ENCODE measurements around the gene TMEM145. TPM values are rescaled to one million over a fixed set of nuclear protein-coding genes. Genes with fewer than 3 reads are reported as not detected.

TMEM145 gene
- total RNA-seq, 1 donor from 2014 or later, result 0.26 TPM

DNA sequence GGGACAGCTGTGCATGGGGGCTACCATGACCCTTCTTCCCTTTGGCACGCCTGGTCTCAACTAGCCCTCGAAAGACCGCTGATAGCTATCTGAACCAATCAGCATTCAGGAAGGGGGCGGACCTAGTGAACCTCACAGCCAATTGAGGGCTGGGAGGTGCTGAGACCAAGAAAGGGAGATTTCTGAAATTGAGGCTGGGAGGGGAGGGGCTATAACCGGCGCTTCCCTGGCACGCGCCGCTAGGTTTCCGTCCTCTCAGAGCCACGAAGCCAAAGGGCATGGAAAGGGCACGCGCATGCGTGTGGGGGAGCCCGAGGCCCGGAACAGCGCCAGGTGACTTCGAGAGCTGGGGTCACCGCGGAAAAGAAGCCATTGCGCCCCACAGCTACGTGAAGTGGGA, 6.5 kb upstream of the TMEM145 start:
- TF ChIP-seq, protein P1, sequence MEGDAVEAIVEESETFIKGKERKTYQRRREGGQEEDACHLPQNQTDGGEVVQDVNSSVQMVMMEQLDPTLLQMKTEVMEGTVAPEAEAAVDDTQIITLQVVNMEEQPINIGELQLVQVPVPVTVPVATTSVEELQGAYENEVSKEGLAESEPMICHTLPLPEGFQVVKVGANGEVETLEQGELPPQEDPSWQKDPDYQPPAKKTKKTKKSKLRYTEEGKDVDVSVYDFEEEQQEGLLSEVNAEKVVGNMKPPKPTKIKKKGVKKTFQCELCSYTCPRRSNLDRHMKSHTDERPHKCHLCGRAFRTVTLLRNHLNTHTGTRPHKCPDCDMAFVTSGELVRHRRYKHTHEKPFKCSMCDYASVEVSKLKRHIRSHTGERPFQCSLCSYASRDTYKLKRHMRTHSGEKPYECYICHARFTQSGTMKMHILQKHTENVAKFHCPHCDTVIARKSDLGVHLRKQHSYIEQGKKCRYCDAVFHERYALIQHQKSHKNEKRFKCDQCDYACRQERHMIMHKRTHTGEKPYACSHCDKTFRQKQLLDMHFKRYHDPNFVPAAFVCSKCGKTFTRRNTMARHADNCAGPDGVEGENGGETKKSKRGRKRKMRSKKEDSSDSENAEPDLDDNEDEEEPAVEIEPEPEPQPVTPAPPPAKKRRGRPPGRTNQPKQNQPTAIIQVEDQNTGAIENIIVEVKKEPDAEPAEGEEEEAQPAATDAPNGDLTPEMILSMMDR (IDR thresholded peaks at IDR 0.05; ENCODE audit: insufficient read depth, low read length, severe bottlenecking), result no peak
- Histone ChIP-seq H3K4me3 (ENCODE audit: low read depth, low read length) (no peak overlapping the region), H3K27me3 (ENCODE audit: control insufficient read depth, insufficient read depth, low read length) (no peaks in the 10 kb centered on the region), H3K36me3 (ENCODE audit: control insufficient read depth, insufficient read depth, low read length) (no peaks in the 10 kb centered on the region)
- DNase-seq (ENCODE audit: low read depth) (no peak), FAIRE-seq (no peak)

- FAIRE-seq (no peak), DNase-seq (ENCODE audit: low read depth) (no peak)
- H3K36me3 ChIP-seq (ENCODE audit: control insufficient read depth, insufficient read depth, low read length), result no peaks in the 10 kb centered on the region
These were observed 3.4 kb upstream of the TMEM145 start for GRCh38 chr19:42309686-42310085.

DNA sequence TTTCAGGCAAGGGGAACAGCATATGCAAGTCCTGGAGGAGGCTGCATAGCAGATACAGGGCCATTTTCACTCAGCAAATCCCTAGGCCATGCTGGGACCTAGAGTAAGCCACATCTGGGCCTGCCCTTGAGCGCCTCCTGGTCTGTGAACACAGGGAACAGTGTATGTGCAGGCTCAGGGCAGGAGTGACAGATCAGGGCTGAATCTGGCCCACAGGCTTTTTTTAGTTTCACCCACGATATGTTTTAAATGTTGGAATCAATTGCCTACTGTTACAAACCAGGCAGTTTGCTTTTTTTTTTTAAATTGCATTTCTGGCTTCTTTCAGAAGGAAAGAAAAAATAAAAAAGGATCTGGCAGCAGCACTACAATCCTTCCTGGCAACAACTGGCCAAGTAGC, 1.5 kb upstream of the TMEM145 start:
- no peak overlapping the region for H3K4me3 ChIP-seq (ENCODE audit: low read depth, low read length)
- no peak for DNase-seq (ENCODE audit: low read depth)
- TF ChIP-seq, protein P1 (IDR thresholded peaks at IDR 0.05; ENCODE audit: insufficient read depth, low read length, severe bottlenecking), result peak; percentile 9
- H3K27me3 ChIP-seq (ENCODE audit: control insufficient read depth, insufficient read depth, low read length), result peaks cover 9% of the 10 kb centered on the region
- no peaks in the 10 kb centered on the region for H3K36me3 ChIP-seq (ENCODE audit: control insufficient read depth, insufficient read depth, low read length)
- no peak for FAIRE-seq

More at GRCh38 chr19:42309686-42310085, 3.4 kb upstream of the TMEM145 start:
- peaks cover 8% of the 10 kb centered on the region for H3K27me3 ChIP-seq (ENCODE audit: control insufficient read depth, insufficient read depth, low read length)
- TF ChIP-seq, protein P1 (IDR thresholded peaks at IDR 0.05; ENCODE audit: insufficient read depth, low read length, severe bottlenecking), result no peak
- H3K4me3 ChIP-seq (ENCODE audit: low read depth, low read length), result no peak overlapping the region

DNA sequence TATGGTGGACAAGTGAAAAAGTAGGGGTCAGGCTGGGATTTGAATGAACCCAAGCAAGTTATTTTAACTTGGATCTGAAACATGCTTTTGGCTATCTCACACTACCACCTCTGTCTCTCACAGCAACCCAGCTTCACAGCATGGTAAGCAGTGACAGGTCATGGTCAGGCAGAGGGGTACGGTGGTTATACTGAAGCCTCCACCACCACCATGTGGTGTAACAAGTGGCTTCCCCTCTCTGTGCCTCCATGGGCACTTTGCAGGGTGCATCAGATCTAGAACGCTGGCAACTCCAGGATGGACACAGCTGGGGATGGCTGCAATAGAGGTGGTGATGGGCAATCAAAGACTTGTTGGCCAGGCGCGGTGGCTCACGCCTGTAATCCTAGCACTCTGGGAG, 739 bp upstream of the TMEM145 start:
- Histone ChIP-seq H3K4me3 (ENCODE audit: low read depth, low read length) (no peak overlapping the region), H3K27me3 (ENCODE audit: control insufficient read depth, insufficient read depth, low read length) (peaks cover 9% of the 10 kb centered on the region), H3K36me3 (ENCODE audit: control insufficient read depth, insufficient read depth, low read length) (no peaks in the 10 kb centered on the region)
- no peak for DNase-seq (ENCODE audit: low read depth)
- TF ChIP-seq, protein P1 (IDR thresholded peaks at IDR 0.05; ENCODE audit: insufficient read depth, low read length, severe bottlenecking), result no peak
- peak; percentile 60 for FAIRE-seq

DNA sequence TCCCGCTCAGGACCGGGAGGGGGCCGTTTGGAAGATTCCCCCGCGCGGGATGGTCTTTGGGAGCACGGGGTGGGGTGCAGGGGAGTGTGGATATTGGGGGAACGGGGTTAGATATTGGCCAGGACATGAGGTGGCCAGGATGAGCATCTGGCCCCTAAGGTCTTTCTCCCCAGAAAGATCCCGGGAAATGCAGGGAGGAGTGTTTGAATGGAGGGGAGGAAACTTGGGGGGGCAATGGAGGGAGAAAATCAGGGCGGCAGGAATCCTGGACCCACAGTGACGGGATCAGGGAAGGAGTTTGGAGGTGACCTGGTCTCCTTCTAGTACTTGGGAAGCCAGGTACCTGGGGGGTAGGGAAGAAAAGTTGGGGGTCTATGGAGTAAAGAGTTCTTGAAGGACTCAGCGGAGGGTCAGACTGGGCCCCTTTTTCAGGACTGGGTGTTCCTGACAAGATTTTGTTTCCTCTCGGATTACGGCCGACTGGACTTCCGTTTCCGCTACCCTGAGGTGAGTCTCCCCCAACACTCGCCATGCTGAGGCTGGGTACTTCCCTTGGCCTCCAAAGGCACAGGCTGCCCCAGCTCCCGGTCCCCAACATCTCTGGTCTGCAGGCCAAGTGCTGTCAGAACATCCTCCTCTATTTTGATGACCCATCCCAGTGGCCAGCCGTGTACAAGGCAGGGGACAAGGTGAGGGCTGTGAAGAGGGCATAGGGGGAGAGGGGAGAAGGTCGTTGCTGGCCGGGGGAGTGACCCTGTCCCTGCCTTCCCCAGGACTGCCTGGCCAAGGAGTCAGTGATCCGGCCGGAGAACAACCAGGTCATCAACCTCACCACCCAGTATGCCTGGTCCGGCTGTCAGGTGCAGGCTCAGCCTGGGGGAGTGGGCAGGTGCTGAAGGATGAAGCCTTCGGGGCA, 989 bp downstream of the TMEM145 start:
- FAIRE-seq, result no peak
- TF ChIP-seq, protein P1 (IDR thresholded peaks at IDR 0.05; ENCODE audit: insufficient read depth, low read length, severe bottlenecking), result no peak
- Histone ChIP-seq H3K4me3 (ENCODE audit: low read depth, low read length) (no peak overlapping the region), H3K27me3 (ENCODE audit: control insufficient read depth, insufficient read depth, low read length) (peaks cover 9% of the 10 kb centered on the region), H3K36me3 (ENCODE audit: control insufficient read depth, insufficient read depth, low read length) (no peaks in the 10 kb centered on the region)
- no peak for DNase-seq (ENCODE audit: low read depth)

Data from bronchial epithelial cell (primary cell).